HS-5 (cell line): ENCODE measurements around the gene PTPRC.

Source experiments
- DNase-seq: peaks from one replicate; pipeline ENCODE4 v3.0.0-alpha.2; 2012; ENCODE audit warnings: low read depth

The PTPRC gene

DNA sequence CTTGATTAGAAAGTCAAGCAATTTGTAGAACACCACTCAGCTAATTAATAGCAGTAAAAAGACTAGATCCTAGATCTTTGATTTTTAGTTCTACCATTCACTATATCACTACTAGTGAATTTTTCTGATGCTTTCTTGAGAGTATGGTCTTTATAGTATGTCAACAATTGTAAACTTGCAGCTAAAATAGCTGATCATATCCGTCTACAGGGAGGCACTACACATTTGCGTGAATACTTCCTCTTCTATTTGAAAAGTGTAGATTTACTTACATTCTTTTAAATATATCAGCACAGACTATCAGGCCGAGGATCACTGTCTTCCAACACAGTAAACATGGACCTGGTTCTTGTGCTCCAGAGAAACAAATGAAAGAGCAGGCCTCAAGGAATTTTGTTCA lies 18.6 kb upstream of the PTPRC start:
- no peak for DNase-seq

DNA sequence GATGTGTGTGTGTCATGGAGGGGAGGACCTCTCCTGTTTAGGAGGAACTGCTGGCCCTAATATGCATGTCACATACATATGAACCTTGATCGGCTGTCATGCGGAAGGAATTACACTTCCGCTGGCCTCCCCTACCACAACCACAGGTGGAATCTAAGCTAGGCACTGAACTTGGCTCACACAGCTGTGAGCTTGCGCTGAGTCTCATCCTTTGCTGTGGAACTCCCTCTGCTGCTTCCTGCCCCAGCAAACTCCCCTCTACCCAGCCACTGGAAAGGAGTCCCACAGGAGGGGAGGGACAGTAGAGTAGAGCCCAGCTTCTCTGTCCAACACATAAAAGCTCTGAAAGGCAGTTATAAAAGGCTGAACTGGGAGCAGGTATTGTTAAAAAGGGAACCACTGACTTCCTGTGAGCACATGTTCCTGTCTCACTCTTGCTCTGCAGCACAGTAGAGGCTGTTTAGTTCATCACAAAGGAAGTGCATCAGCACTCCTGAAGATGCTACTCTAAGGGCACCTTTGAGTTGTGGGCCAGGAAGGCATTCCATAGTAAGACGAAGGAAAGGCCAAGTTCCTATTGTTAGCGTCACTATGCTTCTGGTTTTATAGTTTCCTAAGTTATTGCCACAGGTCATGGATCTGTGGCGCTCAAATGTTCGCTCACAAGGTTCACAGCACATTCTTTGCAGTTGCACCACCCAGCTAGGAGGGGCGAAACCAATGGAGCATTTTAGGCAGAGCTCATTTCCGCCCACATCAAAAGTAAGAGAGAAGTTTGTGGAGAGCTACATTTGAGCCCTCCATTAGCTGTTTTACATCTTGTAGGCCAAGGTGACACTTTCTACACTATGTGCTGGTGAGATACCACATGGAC lies 17.7 kb upstream of the PTPRC start:
- no peak for DNase-seq

DNA sequence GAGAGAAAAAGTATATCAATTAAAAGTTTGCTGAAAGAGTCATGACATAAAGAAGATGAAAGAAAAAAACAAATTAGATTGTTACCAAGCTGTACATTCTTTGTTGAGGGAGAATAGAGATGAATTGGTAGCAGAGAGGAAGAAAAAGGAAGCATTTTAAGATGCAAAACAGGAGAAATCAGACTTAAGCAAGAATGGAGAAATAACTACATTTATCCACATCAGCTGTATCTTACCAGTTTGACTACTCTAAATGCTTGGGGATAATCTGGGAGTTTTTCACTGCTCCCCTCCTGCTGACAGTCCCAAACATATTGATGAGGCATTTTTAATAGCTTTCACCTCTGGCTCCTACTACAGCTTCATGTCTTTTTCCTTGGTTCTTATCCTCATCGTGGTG lies 16.8 kb upstream of the PTPRC start:
- DNase-seq: no peak

DNA sequence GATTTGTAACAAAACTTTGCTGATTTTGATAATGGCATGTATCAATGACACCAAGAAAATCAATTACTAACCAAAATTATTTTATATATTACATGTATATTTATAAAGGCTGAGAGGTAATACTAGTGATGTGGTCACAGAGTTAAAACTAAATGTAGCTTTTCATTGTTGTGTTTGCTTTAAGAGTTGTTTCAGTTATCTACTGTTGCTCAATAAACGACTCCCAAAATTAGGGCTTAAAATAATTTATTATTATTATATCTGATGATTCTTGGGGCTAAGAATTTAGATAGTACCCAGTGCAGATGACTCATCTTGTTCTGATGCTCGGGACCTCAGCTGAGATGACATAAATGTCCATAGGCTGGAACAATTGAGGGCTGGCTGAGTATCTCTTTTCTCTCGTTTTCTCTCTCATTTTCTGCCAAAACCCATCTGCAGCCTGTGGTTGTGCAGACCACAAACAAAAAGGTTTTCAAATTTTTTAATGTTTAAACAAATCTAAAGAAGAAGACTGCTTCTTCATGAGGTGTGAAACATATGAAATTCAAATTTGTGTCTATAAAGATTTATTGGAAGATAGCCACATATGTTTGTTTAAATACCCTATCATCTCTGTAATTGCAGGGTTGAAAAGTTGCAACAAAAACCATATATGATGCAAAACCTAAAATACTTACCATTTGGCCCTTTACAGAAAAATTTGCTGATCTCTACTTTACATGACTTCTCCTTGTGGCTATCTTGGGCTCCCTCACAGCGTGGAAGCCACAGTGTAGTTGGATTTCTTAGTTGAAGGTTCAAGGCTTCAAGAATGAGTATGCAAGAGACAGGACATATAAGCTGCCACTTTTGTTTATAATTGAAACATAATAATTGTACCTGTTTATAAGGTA lies 14.8 kb upstream of the PTPRC start:
- no peak for DNase-seq

DNA sequence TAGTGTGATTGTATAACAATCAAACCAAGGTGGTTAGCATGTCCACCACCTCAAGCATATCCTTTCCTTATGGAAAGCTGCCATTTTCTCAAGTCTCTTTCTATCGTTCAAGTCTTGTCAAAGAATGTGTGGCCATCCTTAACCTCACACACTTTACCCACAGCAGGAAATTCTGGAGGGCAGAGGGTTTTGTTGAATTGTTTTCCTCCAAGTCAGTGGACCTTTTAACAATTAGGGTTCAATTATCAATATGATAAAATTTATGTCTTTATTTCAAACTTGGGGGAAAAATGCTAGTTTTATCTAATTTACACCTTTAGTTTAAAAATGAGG lies 14.2 kb upstream of the PTPRC start:
- DNase-seq: no peak

DNA sequence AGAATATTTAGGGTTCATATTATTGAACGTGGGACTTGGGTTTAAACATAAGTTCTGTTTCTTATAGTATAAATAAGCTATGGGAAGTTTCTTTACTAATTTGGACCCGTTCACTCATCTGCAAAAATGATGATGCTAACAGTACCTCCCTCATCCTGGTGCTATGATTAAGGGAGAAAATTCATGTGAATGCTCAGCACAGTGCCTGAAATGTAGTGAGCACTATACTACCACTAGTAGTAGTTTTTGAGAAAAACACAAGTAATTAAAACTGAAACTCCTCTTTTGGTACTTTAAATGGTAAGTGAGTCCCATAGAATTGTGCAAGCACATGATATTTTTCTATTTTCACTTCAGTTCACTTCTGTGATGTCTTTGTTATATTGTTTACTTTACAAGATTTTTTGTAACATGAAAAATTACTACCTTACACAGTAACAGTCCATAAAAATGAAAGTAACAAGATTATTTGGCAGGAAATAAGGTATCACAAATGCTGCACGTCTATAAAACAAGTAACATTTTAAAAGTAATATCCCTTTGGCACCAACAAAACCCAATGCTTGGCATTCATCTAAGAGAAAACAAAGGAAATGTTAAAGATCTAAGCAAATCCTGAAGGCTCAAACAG lies 11.3 kb upstream of the PTPRC start:
- no peak for DNase-seq

DNA sequence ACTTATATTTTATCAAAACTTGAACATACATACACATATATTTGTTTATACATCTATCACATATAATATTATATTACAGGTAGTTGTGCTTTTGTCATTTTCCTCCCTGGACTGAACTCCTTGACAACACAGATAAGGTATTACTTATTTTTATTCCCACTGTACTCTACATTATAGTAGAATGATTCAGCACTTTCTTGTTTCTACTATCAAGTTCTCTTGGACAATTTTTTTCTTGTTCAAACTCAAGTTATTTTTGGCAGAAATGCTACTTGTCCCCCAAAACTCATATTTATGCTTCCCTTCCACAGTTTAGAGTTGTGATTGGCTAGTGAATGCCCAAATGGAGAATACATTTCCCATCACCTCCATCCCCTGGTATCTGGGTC lies 10.8 kb upstream of the PTPRC start:
- DNase-seq: no peak

DNA sequence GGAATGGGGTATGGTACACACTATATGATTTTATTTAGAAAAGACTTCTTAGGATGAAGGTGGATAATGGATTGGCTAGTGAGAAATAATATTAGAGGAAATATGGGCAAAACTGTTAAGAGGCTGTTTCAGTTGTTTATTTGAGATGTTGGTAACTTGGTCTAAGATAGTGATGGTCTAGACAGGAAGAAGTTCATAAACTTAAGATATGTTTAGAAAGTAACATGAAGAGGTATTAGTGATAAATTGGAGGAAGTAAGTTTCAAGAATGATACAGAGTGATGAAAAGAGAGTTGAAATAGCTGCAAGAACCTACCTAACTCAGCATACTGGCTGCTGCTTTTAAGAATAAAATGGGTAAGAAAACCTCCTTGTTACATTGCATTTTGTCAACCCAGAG lies 9.2 kb upstream of the PTPRC start:
- no peak for DNase-seq

DNA sequence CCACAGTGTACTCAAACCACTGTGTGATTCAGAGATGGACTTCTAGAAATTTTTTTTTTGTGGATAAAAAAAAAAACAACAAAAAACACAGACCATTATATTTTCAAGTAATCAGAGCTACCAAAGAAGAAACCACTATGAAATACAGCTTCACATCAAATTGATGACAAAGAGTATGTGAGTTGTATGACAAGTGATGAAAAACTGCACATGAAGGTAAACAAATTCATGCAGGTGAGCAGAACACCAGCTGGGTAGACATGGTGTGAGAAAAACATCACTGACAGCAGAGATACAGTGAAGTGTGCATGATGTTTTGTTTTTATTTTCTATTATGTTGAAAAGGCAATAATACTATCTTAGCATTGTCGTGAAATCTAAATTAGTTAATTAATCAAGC lies 8.0 kb upstream of the PTPRC start:
- no peak for DNase-seq

DNA sequence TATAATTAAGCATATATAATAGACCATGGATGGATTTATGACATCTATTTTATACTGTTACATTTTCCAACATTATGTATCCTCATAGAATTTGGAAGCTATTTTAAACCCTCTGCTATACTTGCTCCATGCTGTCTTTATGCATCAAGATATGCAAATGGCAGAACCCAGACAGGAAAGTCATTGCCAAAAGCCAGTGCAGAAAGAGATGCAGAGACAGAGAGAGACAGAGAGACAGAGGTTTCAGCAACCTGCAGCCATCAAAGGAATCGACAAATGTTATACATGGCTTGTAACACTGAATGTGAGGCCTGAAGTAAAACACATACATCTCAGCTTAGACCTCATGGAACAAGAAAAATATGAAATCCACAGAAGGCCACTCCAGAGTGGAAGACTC lies 7.5 kb upstream of the PTPRC start:
- no peak for DNase-seq

DNA sequence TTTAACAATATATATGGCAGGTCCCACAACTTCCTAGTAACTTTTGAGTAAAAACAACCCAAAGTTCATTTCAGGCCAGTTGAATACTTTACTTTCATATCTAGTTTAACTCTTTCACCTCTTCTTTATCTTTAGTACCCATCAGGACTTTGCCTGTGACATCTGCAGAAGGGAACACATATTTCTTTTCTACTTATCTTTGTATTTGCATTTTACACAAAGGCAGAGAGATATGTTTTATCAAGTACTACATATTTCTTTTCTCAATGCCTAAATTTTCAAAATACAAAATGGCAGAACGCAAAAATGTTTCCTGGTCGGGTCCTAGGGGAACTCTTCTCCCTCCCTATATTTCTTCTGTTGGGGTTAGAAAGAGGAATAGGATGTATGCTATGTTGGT lies 6.8 kb upstream of the PTPRC start:
- no peak for DNase-seq

DNA sequence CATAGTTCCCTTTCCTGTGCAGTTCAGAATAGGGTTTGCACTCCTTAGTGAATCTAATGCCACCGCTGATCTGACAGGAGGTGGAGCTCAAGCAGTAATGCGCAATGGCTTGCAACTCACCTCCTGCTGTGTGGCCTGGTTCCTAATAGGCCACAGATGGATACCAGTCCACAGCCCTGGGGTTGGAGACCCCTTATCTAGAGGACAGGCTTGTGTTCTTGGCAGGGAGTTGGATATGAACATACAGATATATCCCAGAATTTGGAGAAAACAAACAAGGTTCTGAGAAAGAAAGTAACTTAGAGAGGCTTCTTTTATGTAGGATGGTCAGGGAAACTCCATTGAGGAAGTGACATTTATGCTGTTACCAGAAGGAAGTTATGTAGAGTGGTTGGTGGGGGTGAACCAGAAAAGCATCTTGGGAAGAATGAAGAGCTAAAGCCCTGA lies 5.1 kb upstream of the PTPRC start:
- DNase-seq: no peak

DNA sequence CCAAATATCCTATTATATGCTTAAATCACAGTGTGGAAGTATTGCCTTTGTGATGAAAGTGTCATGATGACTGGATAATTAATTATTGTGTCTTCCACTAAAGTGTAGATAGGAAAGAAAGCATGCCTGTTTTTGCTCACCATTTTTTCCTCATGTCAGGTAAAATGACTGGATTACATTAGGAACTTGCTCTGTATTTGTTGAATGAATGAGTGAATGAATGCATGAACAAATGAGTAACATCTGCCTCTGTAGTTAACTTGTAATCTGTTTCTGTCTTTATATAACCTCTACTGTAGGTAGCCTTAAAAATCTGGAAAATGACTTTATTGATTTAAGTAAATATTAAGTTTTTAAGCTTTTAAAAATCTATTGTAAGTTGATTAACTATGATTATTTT lies 2.9 kb upstream of the PTPRC start:
- no peak for DNase-seq

DNA sequence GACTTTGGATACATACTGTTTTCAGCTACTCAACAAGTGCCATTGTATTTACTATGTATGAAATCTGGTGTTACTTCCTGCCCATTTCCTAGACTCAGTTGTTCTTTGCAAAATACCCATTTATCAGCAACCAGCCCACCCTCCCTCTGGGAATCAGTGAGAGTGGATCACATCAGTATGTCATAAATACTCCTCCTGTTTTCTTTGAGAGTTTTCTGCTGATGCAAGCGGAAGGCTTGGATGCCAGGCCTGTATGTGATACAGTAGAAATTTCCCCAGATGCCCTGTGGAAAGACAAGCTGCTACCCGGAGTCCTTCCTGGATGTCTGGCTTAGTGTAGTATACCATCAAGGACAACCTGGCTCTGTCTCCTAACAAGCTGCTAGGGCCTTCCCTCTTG lies 2.4 kb upstream of the PTPRC start:
- DNase-seq: no peak

DNA sequence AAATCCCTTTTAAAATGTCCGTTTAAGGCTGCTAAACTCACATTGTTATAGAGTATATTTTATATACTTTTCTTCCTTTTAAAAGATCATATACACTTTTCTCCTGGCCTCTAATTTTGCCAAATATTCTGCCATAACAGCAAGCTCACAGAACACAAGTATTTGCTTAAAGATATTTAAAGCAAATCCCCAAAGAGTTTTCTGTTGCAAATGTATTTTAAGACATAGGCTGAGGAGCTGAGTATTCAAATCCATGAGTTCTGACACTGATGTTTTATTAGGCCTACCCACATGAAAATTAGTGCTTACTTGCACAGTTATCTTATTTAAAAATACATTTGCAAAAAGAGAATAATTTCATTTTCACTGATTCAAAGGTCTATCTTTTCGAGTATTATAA lies 1.7 kb upstream of the PTPRC start:
- no peak for DNase-seq

DNA sequence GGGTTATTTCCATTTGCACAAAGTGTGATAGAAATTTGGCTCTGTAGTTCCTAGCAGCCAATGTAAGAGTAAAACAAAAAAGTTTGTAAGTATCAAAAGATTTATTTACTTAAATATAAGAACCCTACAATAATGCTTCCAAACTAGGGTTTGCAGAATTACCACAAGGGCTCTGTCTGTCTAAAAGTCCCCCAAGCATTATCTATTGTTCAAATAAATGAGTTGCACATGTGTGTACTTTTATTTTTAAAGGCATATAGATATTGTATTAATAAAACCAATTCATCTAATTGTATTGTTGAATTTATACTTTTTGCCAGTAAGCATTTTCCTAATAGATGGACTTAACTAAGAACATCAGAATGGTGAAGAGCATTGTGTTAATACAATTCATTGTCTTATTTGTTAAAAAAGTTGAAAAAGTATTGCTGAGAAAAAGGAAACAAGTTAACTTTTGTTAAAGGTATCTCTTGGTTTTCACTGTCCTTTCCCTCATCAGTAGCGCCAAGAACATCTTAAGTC lies 863 bp upstream of the PTPRC start:
- DNase-seq: no peak

DNA sequence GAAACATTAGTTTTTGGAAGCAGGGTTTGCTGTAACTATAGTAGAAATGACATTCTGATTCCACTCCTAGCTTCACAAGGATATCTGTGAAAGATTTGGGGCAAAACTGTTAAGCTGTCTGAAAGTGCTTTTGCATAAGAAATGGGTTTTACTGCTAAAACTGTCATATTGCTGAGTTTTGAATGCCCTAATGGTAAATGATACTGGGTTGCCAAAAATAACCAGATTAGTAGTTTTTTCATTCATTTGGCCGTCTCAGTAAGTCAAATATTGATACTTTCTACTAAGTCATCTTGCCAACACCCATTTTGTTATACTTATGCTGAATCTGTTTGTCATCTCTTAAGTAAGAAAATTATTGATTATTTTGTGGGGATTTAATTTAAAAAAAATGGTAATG lies 399 bp upstream of the PTPRC start:
- no peak for DNase-seq

DNA sequence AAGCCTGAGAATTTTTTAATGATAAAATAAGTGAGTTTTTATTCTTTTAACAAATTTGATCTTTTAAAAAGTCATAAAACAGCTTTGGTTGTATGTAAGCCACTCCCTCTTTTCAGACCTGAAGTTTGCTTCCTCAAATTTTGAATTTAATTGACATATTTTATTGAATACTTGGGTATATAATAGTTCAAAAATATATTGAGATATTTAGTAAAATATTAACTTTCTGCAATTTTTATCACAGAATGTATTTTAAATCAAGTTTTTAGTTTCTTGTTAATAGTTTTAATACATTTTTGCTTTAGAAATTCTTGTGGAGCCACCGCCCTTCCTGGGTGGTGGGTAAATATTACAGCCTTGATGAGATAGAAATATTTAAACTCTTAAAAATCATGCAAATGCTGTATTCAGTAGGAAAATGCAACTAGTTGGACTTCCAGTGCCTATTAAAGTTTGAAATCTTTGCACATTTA lies 867 bp downstream of the PTPRC start:
- no peak for DNase-seq

DNA sequence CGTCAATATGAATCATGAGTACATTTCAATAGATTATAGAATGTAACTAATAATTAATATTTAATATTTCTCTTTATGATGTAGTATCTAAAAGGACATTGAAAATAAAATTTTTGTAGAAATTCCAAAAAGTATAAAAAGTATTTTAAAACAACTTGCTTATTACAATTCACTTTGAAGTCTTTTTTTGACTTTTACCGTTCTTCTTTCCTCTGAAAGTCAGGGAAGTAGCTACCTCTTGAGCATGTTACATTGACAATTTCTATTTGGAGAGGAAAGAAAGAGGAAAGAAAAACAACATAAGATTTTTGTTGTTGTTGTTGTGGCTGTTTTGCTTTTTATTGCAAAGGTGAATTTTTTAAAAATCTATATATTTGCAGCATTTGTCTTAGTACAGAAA lies 1.3 kb downstream of the PTPRC start:
- DNase-seq: no peak

DNA sequence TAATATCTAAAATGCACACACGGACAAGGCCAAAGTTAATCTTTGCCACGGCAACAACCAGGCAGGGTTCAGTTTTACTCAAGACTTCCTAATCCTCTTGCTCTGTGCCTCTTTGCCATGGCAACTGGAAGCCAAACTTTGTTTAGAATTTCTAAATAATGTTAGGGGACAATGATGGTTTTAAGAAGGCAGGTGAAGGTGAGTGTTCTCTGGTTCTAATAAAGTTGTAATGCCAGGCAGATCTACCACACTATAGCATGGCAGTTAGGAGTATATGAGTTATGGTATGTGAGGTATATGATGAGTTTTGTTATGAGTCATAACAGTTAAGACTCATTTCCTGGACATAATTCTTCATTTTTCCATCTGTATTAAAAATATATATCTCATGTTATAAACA lies 2.7 kb downstream of the PTPRC start:
- DNase-seq: no peak

DNA sequence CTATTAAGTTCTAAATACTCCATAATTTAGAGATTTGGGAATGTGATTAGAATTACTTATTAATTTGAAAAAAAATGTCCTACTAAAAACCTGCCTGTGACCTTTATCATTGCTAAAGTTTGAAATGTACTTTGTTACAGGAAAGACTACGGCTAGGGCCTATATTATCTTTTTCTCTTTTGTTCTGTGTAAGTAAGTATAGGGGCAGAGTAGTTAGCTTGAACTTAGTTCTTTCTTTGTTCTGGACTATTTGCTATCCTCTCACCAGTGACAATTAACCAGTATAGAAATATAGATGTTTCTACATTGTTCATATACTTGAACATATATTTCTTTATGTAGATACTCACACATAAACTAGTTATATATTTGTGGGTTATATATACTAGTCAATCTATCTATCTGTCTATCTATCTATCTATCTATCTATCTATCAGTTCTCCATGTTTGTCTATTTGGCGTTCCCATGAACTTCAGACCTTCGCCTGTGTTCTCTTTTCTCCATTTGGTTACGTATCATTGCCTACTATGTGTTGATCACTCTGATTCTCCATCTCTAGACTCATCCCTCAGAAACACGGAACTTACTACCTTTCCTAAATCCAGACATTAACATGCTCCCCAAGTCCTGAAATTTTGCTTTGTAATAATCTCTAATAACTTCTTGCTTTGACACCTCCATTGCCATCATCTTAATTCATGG lies 3.3 kb downstream of the PTPRC start:
- no peak for DNase-seq

DNA sequence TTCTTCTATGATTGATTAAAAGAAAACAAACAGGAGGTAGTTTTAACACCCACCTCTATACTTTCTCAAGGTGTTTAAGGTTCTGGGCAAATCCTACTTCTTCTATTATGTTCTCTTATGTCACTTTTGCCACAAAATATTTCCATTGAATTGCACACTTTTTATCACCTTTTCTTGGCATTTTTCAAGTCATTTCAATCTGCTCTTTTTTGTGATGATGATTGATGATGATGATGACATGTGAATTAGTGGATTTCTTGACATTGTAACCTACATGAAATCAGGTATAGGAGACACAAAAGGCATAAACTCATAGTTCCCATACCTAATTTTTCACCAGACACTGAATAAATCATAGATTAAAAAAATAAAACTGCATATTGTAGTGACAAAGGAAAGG lies 4.1 kb downstream of the PTPRC start:
- DNase-seq: no peak
